GM23248 (cell line): ENCODE measurements around the gene NAA40. TPM values are rescaled to one million over a fixed set of nuclear protein-coding genes. Genes with fewer than 3 reads are reported as not detected.
A peak's percentile ranks its signal among the peaks of the same experiment; 100 is the strongest.

Experiments
- DNase-seq: peaks from one replicate; pipeline ENCODE4 v3.0.0-alpha.2; 2015
- H2AFZ ChIP-seq: fragments of 200-600 bp; sonication (generic); 2 replicates; pipeline ENCODE4 v1.6.1; 2016; ENCODE audit warnings: antibody characterized with exemption
- H3F3A ChIP-seq: fragments of 200-600 bp; sonication (generic); 2 replicates; pipeline ENCODE4 v1.6.1; 2016; ENCODE audit warnings: mild to moderate bottlenecking, antibody characterized with exemption, mixed run types; ENCODE audit not compliant: insufficient read depth
- H3K27ac ChIP-seq: fragments of 200-600 bp; sonication (generic); 2 replicates; pipeline ENCODE4 v1.5.1; 2016; ENCODE audit warnings: mild to moderate bottlenecking
- H3K27me3 ChIP-seq: fragments of 200-600 bp; sonication (generic); replicated peaks from 2 replicates; pipeline ENCODE4 v1.6.1; 2016; ENCODE audit warnings: mild to moderate bottlenecking; ENCODE audit not compliant: insufficient read depth
- H3K36me3 ChIP-seq: fragments of 200-600 bp; sonication (generic); 2 replicates; pipeline ENCODE4 v1.6.1; 2016; ENCODE audit warnings: low read depth, mild to moderate bottlenecking
- H3K4me1 ChIP-seq: fragments of 200-600 bp; sonication (generic); 2 replicates; pipeline ENCODE4 v1.6.1; 2016; ENCODE audit warnings: mild to moderate bottlenecking; ENCODE audit not compliant: insufficient read depth
- H3K4me2 ChIP-seq: fragments of 200-600 bp; sonication (generic); one replicate; pipeline ENCODE4 v1.6.1; 2016; ENCODE audit warnings: mild to moderate bottlenecking; ENCODE audit not compliant: unreplicated experiment
- H3K4me3 ChIP-seq: fragments of 200-600 bp; sonication (generic); 2 replicates; pipeline ENCODE4 v1.5.1; 2016; ENCODE audit warnings: mild to moderate bottlenecking
- H3K79me2 ChIP-seq: fragments of 200-600 bp; sonication (generic); 2 replicates; pipeline ENCODE4 v1.6.1; 2016; ENCODE audit warnings: mild to moderate bottlenecking; ENCODE audit not compliant: insufficient read depth
- H3K9ac ChIP-seq: fragments of 200-600 bp; sonication (generic); 2 replicates; pipeline ENCODE4 v1.6.1; 2016; ENCODE audit warnings: mild to moderate bottlenecking
- H3K9me2 ChIP-seq: fragments of 200-600 bp; sonication (generic); 2 replicates; pipeline ENCODE4 v1.6.1; 2016; ENCODE audit warnings: mixed run types, mild to moderate bottlenecking, moderate library complexity; ENCODE audit not compliant: insufficient read depth
- H3K9me3 ChIP-seq: fragments of 200-600 bp; sonication (generic); one replicate; pipeline ENCODE4 v1.6.1; 2017; ENCODE audit warnings: low read depth
- H4K20me1 ChIP-seq: fragments of 200-600 bp; sonication (generic); 2 replicates; pipeline ENCODE4 v1.6.0; 2016; ENCODE audit not compliant: insufficient read depth
- EZH2 ChIP-seq: fragments of 200-600 bp; sonication (generic); IDR thresholded peaks from 2 replicates; pipeline ENCODE4 v1.6.1; 2018; ENCODE audit warnings: antibody characterized with exemption, mild to moderate bottlenecking; ENCODE audit not compliant: insufficient read depth, poor library complexity, severe bottlenecking
- EZH2phosphoT487 ChIP-seq: fragments of 200-600 bp; sonication (generic); IDR thresholded peaks from 2 replicates; pipeline ENCODE4 v1.6.1; 2018; ENCODE audit warnings: antibody characterized with exemption, moderate library complexity, mild to moderate bottlenecking, low read depth; ENCODE audit not compliant: insufficient read depth
- WGBS, 2 experiments: methylation state at CpG; one replicate each; pipeline ENCODE4 v1.1.6; 2015 to 2017; ENCODE audit warnings: low lambda C conversion rate in 2 of 2, low coverage in 1 of 2; ENCODE audit errors: missing lambda C conversion rate in 2 of 2; 5-methylcytosine and 5-hydroxymethylcytosine counted together
- in situ Hi-C: fragments of 300-500 bp; cut with MboI; formaldehyde crosslinking; loops from 2 replicates; pipeline ENCODE4 v1.15.0; 2020
- polyA plus RNA-seq: library from polyadenylated mRNA; unstranded; fragments of >200 nt; fragmentation: Nextera tagmentation; extraction: Ambion mirVana; gene quantifications from 2 replicates; pipeline ENCODE4 v1.2.1, GENCODE V29; 2016
- total RNA-seq: library from RNA; depleted of rRNA; stranded (reverse); fragments of >200 nt; shearing (Covaris generic); gene quantifications from 2 replicates; pipeline ENCODE4 v1.2.3, GENCODE V29; 2014

Gene NAA40
- total and polyA plus RNA-seq, 2 experiments from 2014 or later: 11.7 to 12.0 TPM

- H3K4me3 ChIP-seq: peak overlapping the region; percentile 42
- H3K36me3 ChIP-seq: no peaks in the 10 kb centered on the region
- WGBS, 2 experiments: 9 to 14% methylated on average over 37 to 38 of the region's 41 CpGs
- peaks cover 13% of the 10 kb centered on the region; the same call in 1 of the 2 replicates for H3K4me1 ChIP-seq
- in situ Hi-C loops: no loop called here
- H3K9ac ChIP-seq: peak overlapping the region; percentile 64
- peak overlapping the region; percentile 33 for H3K27ac ChIP-seq
- H3K4me2 ChIP-seq: peak overlapping the region; percentile 55
- H3F3A ChIP-seq: 0 out of 2 replicates have a peak, but pooled peaks cover 17% of the 10 kb centered on the region
- H4K20me1 ChIP-seq: no peaks in the 10 kb centered on the region
- DNase-seq: peak; percentile 53
- no peaks in the 10 kb centered on the region for H3K27me3 ChIP-seq
- H3K9me3 ChIP-seq: no peaks in the 10 kb centered on the region
- H3K9me2 ChIP-seq: no peaks in the 10 kb centered on the region
- peak overlapping the region; percentile 70 for H2AFZ ChIP-seq
- H3K79me2 ChIP-seq: no peaks in the 10 kb centered on the region
- TF ChIP-seq EZH2phosphoT487 (no peak), EZH2 (no peak)
Measured at GRCh38 chr11:63919267-63920125, 19.3 kb upstream of the NAA40 start.

- peak; percentile 42 for DNase-seq
- no peaks in the 10 kb centered on the region for H4K20me1 ChIP-seq
- no peaks in the 10 kb centered on the region for H3K9me2 ChIP-seq
- 0 out of 2 replicates have a peak overlapping the region, but pooled peaks have one; percentile 9 for H3K4me3 ChIP-seq
- H3F3A ChIP-seq: 0 out of 2 replicates have a peak, but pooled peaks cover 17% of the 10 kb centered on the region
- no peak for TF ChIP-seq EZH2phosphoT487
- TF ChIP-seq EZH2: no peak
- H3K27me3 ChIP-seq: no peaks in the 10 kb centered on the region
- no peak overlapping the region for H3K27ac ChIP-seq
- no peaks in the 10 kb centered on the region for H3K79me2 ChIP-seq
- H3K4me2 ChIP-seq: peak overlapping the region; percentile 55
- peak overlapping the region; percentile 70 for H2AFZ ChIP-seq
- no peaks in the 10 kb centered on the region for H3K36me3 ChIP-seq
- H3K9me3 ChIP-seq: no peaks in the 10 kb centered on the region
- in situ Hi-C loops: no loop called here
- H3K9ac ChIP-seq: peak overlapping the region; percentile 64
- peaks cover 13% of the 10 kb centered on the region; the same call in 1 of the 2 replicates for H3K4me1 ChIP-seq
- 28 to 42% methylated on average over 7 to 22 of the region's 22 CpGs for WGBS, 2 experiments
Measured at GRCh38 chr11:63920126-63920938, 18.5 kb upstream of the NAA40 start.

GRCh38 chr11:63920939-63921417 is 17.8 kb upstream of the NAA40 start:
- in situ Hi-C loops: no loop called here
- no peak overlapping the region for H2AFZ ChIP-seq
- no peak overlapping the region for H3K4me3 ChIP-seq
- H3F3A ChIP-seq: 0 out of 2 replicates have a peak, but pooled peaks cover 17% of the 10 kb centered on the region
- H3K27ac ChIP-seq: no peak overlapping the region
- no peaks in the 10 kb centered on the region for H3K36me3 ChIP-seq
- H3K4me1 ChIP-seq: peaks cover 13% of the 10 kb centered on the region; the same call in 1 of the 2 replicates
- no peaks in the 10 kb centered on the region for H3K27me3 ChIP-seq
- no peak overlapping the region for H3K9ac ChIP-seq
- H3K79me2 ChIP-seq: no peaks in the 10 kb centered on the region
- no peaks in the 10 kb centered on the region for H4K20me1 ChIP-seq
- WGBS, 2 experiments: 63% methylated on average over 14 of the region's 14 CpGs
- no peaks in the 10 kb centered on the region for H3K9me3 ChIP-seq
- TF ChIP-seq EZH2 (no peak), EZH2phosphoT487 (no peak)
- DNase-seq: no peak
- no peaks in the 10 kb centered on the region for H3K9me2 ChIP-seq
- H3K4me2 ChIP-seq: no peak overlapping the region

GRCh38 chr11:63922673-63923192 is 16.1 kb upstream of the NAA40 start:
- H3K9ac ChIP-seq: no peak overlapping the region
- no peaks in the 10 kb centered on the region for H3K36me3 ChIP-seq
- no peak overlapping the region for H3K4me2 ChIP-seq
- WGBS, 2 experiments: 60 to 74% methylated on average over 2 of the region's 2 CpGs
- no peak overlapping the region for H3K27ac ChIP-seq
- in situ Hi-C loops: no loop called here
- H3K4me1 ChIP-seq: peaks cover 13% of the 10 kb centered on the region; the same call in 1 of the 2 replicates
- no peaks in the 10 kb centered on the region for H3K79me2 ChIP-seq
- no peak for TF ChIP-seq EZH2
- no peak for TF ChIP-seq EZH2phosphoT487
- no peak overlapping the region for H3K4me3 ChIP-seq
- H3K9me3 ChIP-seq: no peaks in the 10 kb centered on the region
- DNase-seq: no peak
- no peaks in the 10 kb centered on the region for H3K27me3 ChIP-seq
- H4K20me1 ChIP-seq: no peaks in the 10 kb centered on the region
- H2AFZ ChIP-seq: no peak overlapping the region
- no peaks in the 10 kb centered on the region for H3K9me2 ChIP-seq
- 0 out of 2 replicates have a peak, but pooled peaks cover 17% of the 10 kb centered on the region for H3F3A ChIP-seq
